ENCODE measurements around the gene DPP9.

Gene DPP9

GRCh38 chr19:4723595-4724514 is at the start of gene DPP9:
Gene DPP9, minus strand, starts transcription at chr19:4723842. Its CDS starts 3,936 bp downstream, at chr19:4719906.
- H3K4me3 ChIP-seq (ENCODE audit: low read depth, low read length): peak within 1 kb of the TSS; percentile 81

GRCh38 chr19:4773047-4773640 is 49.5 kb upstream of the DPP9 start:
- H3K4me3 ChIP-seq (ENCODE audit: low read depth, low read length): no peak overlapping the region
- peak; percentile 73 for DNase-seq (ENCODE audit: low read depth)
- TF ChIP-seq, protein P1, sequence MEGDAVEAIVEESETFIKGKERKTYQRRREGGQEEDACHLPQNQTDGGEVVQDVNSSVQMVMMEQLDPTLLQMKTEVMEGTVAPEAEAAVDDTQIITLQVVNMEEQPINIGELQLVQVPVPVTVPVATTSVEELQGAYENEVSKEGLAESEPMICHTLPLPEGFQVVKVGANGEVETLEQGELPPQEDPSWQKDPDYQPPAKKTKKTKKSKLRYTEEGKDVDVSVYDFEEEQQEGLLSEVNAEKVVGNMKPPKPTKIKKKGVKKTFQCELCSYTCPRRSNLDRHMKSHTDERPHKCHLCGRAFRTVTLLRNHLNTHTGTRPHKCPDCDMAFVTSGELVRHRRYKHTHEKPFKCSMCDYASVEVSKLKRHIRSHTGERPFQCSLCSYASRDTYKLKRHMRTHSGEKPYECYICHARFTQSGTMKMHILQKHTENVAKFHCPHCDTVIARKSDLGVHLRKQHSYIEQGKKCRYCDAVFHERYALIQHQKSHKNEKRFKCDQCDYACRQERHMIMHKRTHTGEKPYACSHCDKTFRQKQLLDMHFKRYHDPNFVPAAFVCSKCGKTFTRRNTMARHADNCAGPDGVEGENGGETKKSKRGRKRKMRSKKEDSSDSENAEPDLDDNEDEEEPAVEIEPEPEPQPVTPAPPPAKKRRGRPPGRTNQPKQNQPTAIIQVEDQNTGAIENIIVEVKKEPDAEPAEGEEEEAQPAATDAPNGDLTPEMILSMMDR (IDR thresholded peaks at IDR 0.05; ENCODE audit: insufficient read depth, low read depth, low read length, missing control alignments): no peak

More at GRCh38 chr19:4723595-4724514, at the start of gene DPP9:
- peak; percentile 100 for DNase-seq (ENCODE audit: low read depth)
- TF ChIP-seq, protein P1 (IDR thresholded peaks at IDR 0.05; ENCODE audit: insufficient read depth, low read depth, low read length, missing control alignments): no peak

DNA sequence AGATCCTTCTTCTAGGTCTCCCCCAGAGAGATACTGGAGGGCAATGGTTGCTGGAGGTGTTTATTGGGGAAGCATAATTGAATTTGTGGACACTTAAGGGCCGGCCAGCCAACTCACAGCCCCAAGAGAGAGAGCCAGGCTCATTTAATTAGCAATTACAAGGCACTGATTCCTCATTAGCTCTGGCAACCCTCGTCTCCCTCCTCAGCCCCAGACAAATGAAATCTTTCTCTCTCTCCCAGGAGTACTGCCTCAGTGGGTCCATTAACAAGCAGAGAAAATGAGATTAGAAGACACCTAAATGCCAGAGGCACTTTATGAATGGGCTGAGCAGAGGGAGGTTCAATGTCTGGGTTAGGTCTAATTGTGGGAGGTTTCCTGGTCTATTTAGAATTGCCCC is 48.9 kb upstream of the DPP9 start:
- TF ChIP-seq, protein P1 (IDR thresholded peaks at IDR 0.05; ENCODE audit: insufficient read depth, low read depth, low read length, missing control alignments): no peak

DNA sequence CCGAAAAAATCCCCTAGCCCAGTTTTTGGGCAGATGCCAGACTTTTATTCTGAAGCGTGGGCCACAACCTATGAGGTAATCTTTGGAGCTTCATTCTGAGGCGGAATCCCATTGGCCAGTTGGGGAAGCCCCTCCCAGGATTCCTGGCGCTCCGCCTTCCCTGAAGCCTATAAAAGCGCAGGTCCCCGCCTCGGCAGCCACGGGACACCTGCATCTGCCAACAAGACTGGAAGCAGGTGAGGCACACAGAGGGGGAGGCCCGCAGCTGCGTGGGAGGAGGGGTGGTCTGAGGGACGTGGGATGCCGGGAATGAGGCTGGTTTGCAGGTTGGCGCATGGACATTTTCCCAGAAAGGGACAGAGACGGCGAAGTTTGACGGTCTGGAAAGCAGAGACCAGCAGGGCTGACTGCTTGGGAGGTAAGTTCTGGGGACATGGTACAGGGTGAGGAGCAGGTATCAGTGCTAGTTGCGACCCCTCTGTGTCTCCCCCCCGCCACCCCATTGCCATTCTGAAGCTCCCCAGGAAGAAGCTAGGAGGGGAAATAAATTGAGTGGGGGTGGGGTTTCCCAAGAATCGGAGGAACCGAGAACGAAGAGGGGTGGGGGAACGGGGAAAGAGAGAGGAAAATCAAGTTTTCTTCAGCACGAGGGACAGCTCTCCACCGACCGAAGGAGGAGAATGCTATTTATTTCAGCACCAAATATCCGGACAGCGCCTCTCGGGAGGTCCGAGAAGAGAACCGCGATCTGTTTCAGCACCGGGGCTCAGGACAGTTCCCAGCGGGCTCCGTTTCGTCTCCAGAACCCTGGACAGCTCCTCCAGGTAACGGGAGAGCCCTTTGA is 45.5 kb upstream of the DPP9 start:
- DNase-seq (ENCODE audit: low read depth): peak; percentile 76
- TF ChIP-seq, protein P1 (IDR thresholded peaks at IDR 0.05; ENCODE audit: insufficient read depth, low read depth, low read length, missing control alignments): no peak
- H3K4me3 ChIP-seq (ENCODE audit: low read depth, low read length): no peak overlapping the region

More for the DNA sequence above, 48.9 kb upstream of the DPP9 start:
- no peak for DNase-seq (ENCODE audit: low read depth)
- no peak overlapping the region for H3K4me3 ChIP-seq (ENCODE audit: low read depth, low read length)

- no peak for DNase-seq (ENCODE audit: low read depth)
- TF ChIP-seq, protein P1 (IDR thresholded peaks at IDR 0.05; ENCODE audit: insufficient read depth, low read depth, low read length, missing control alignments): no peak
- H3K4me3 ChIP-seq (ENCODE audit: low read depth, low read length): no peak overlapping the region
These were observed 40.7 kb upstream of the DPP9 start for GRCh38 chr19:4764393-4764660.

DNA sequence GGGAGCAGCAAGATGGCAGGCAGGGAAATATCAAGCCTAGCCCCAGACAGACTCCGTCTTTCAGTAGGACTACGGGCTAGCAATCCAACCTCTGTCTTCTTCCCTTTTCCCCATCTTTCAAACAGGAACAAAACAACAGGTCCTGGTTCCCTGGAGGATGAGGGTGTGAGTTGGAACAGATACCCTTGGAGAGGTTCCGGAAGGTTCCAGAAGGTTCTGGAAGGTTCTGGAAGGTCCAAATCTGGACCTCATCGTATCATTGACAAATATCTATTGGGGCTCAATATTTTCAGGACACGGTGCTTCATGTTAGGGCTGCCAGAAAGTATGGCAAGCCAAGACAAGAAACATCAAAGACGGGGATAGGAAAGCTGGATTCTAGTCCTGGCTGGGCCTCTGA is 39.4 kb upstream of the DPP9 start:
- TF ChIP-seq, protein P1 (IDR thresholded peaks at IDR 0.05; ENCODE audit: insufficient read depth, low read depth, low read length, missing control alignments): no peak
- no peak overlapping the region for H3K4me3 ChIP-seq (ENCODE audit: low read depth, low read length)
- DNase-seq (ENCODE audit: low read depth): no peak

Data from GM12865 (cell line).